Spleen (tissue), 7 donors: Measurements from ENCODE around the gene TMX1.

Experiments
- CTCF ChIP-seq, 11 experiments: fragments of 200-600 bp in 7 of 11; fragments of 450-650 bp in 4 of 11; sonication (generic) in 4 of 11; IDR thresholded peaks in 8 of 11; conservative IDR thresholded peaks in 3 of 11; 1 replicate in 7 of 11; 2 replicates in 4 of 11; pipeline versions ENCODE4 v1.4.0 to v1.8.0; 2016 to 2021; ENCODE audit warnings: antibody characterized with exemption in 11 of 11, inconsistent platforms in 4 of 11, mild to moderate bottlenecking in 1 of 11
- POLR2A ChIP-seq, 3 donors: fragments of 450-650 bp; IDR thresholded peaks; one replicate each; pipeline ENCODE4 v1.5.1; 2017; ENCODE audit warnings: antibody characterized with exemption in 3 of 3, mild to moderate bottlenecking in 1 of 3
- donor health status: DM: no; HTN: no; CAD: no; lungs with moderate emphysema.
- donor health status: DM: no; HTN: no; CAD: no.
- donor health status: DM: no; HTN: no; CAD: no.

- TF ChIP-seq CTCF (IDR thresholded peaks at IDR 0.05 in 8 of 11, conservative IDR thresholded peaks at IDR 0.05 in 3 of 11) (no peak), POLR2A (IDR thresholded peaks at IDR 0.05) (no peak)
These were observed 11.2 kb upstream of the TMX1 start for GRCh38 chr14:51228890-51229289.
